K562 (cell line): ENCODE data around the gene RBM34. TPM values are rescaled to one million over a fixed set of nuclear protein-coding genes. Genes with fewer than 3 reads are reported as not detected.

Experiments used
- ATAC-seq: fragments of 200-7000 bp; cut with Tn5 transposase; 3 replicates; pipeline ENCODE4 v1.9.1; 2020; ENCODE audit warnings: moderate library complexity
- BruUV-seq: library from RNA; stranded (reverse); fragments of 400-500 nt; replicated peaks from 2 replicates; lab custom pipeline; 2021; lab: Mats Ljungman, UMichigan
- CTCF ChIA-PET: fragments of 300-600 bp; formaldehyde crosslinking; extraction: SDS; loops from one replicate; lab custom pipeline; 2021; ENCODE audit warnings: low intra/inter-chr PET ratio; lab: Yijun Ruan, JAX
- POLR2A ChIA-PET: fragments of 300-600, 350-650 bp; sonication (Branson Sonifier 250); formaldehyde crosslinking; extraction: SDS; loops from one replicate; lab custom pipeline; 2021; ENCODE audit warnings: antibody characterized with exemption, inconsistent platforms; lab: Yijun Ruan, JAX
- DNase-seq, 4 experiments: peaks; one replicate each; pipeline versions ENCODE4 v3.0.0 to v3.0.0-alpha.2; 2011 to 2018; ENCODE audit warnings: low spot score in 3 of 4, mixed read lengths in 3 of 4; ENCODE audit errors: extremely low read depth in 1 of 4
- FAIRE-seq: peaks from 2 replicates; lab custom pipeline; 2011; peaks lifted over from hg19 to GRCh38; lab: Jason Lieb, UNC
- H2AFZ ChIP-seq: 2 replicates; pipeline ENCODE4 v1.6.0; 2011; ENCODE audit warnings: low read depth, low read length, control low read depth, inconsistent platforms
- H3K27ac ChIP-seq: fragments of 200-600 bp; 3 replicates; pipeline ENCODE4 v1.8.0; 2011; ENCODE audit warnings: low read depth, mild to moderate bottlenecking, control low read depth, inconsistent platforms, low read length, moderate library complexity, mixed read lengths; ENCODE audit errors: extremely low read depth
- H3K27me3 ChIP-seq, 2 experiments: fragments of 300-600 bp in 1 of 2; 2 replicates in 1 of 2; 3 replicates in 1 of 2; pipeline versions ENCODE4 v1.6.0 to v1.8.0; 2011; ENCODE audit warnings: inconsistent platforms in 2 of 2, low read length in 2 of 2, mild to moderate bottlenecking in 1 of 2, mixed read lengths in 1 of 2, moderate library complexity in 1 of 2; ENCODE audit not compliant: control insufficient read depth in 2 of 2, insufficient read depth in 2 of 2
- H3K36me3 ChIP-seq: fragments of 300-600 bp; 3 replicates; pipeline ENCODE4 v1.8.0; 2011; ENCODE audit warnings: mild to moderate bottlenecking, low read length, inconsistent platforms; ENCODE audit not compliant: control insufficient read depth, insufficient read depth
- H3K4me1 ChIP-seq, 2 experiments: fragments of 200-600 bp in 1 of 2; replicated peaks in 1 of 2; 2 replicates in 1 of 2; 3 replicates in 1 of 2; pipeline versions ENCODE4 v1.5.1 to v1.8.0; 2011; ENCODE audit warnings: inconsistent platforms in 2 of 2, low read length in 2 of 2, mild to moderate bottlenecking in 1 of 2, mixed read lengths in 1 of 2, moderate library complexity in 1 of 2; ENCODE audit not compliant: control insufficient read depth in 2 of 2, insufficient read depth in 2 of 2
- H3K4me2 ChIP-seq: 2 replicates; pipeline ENCODE4 v1.6.1; 2011; ENCODE audit warnings: low read length, control low read depth, inconsistent platforms, mixed read lengths; ENCODE audit not compliant: insufficient read depth
- H3K4me3 ChIP-seq: fragments of 200-600 bp; sonication (generic), shearing (Covaris generic); 2 replicates; pipeline ENCODE4 v1.5.1; 2016; ENCODE audit warnings: control low read depth, inconsistent platforms
- H3K79me2 ChIP-seq: fragments of 200-600 bp; 3 replicates; pipeline ENCODE4 v1.8.0; 2011; ENCODE audit warnings: low read length, inconsistent platforms; ENCODE audit not compliant: control insufficient read depth, insufficient read depth
- H3K9ac ChIP-seq, 2 experiments: 2 replicates each; pipeline versions ENCODE4 v1.6.0 to v1.6.1; 2011; ENCODE audit warnings: low read depth in 2 of 2, low read length in 2 of 2, control low read depth in 1 of 2, inconsistent platforms in 1 of 2, mild to moderate bottlenecking in 1 of 2, mixed read lengths in 1 of 2; ENCODE audit not compliant: insufficient read depth in 1 of 2
- H3K9me1 ChIP-seq: one replicate; pipeline ENCODE4 v1.6.0; 2011; ENCODE audit warnings: inconsistent platforms, mild to moderate bottlenecking, low read length, moderate library complexity; ENCODE audit not compliant: control insufficient read depth, insufficient read depth
- H3K9me3 ChIP-seq: replicated peaks from 2 replicates; pipeline ENCODE4 v1.5.1; 2011; ENCODE audit warnings: low read depth, low read length, inconsistent platforms; ENCODE audit not compliant: control insufficient read depth, insufficient read depth
- H4K20me1 ChIP-seq: replicated peaks from 2 replicates; pipeline ENCODE4 v1.6.1; 2011; ENCODE audit warnings: low read length, inconsistent platforms, mixed read lengths; ENCODE audit not compliant: control insufficient read depth, insufficient read depth
- CBX3 ChIP-seq, 2 experiments: IDR thresholded peaks; 1 replicate in 1 of 2; 2 replicates in 1 of 2; pipeline ENCODE4 v1.6.1; 2012; ENCODE audit warnings: inconsistent platforms in 2 of 2, low read length in 2 of 2, borderline replicate concordance in 1 of 2, control low read depth in 1 of 2
- CEBPG ChIP-seq, 3 experiments: fragments of 200-800 bp in 1 of 3; sonication (Bioruptor generic) in 1 of 3; sonication (generic) in 1 of 3; formaldehyde crosslinking in 1 of 3; IDR thresholded peaks in 2 of 3; conservative IDR thresholded peaks in 1 of 3; 2 replicates each; pipeline versions ENCODE4 v1.6.1 to v1.8.0; 2016 to 2022; ENCODE audit warnings: missing compliant biosample characterization in 2 of 3, missing genetic modification characterization in 2 of 3, mild to moderate bottlenecking in 1 of 3, missing genetic modification reagents in 1 of 3
- CHCHD3 ChIP-seq: fragments of 250-450 bp; sonication (Bioruptor Pico); IDR thresholded peaks from 2 replicates; pipeline ENCODE4 v2.1.2; 2022; ENCODE audit warnings: mild to moderate bottlenecking
- CHD1 ChIP-seq: fragments of 200-600 bp; sonication (generic); IDR thresholded peaks from one replicate; pipeline ENCODE4 v1.6.1; 2012; ENCODE audit warnings: mild to moderate bottlenecking, moderate library complexity, low read length, inconsistent platforms
- FOXP1 ChIP-seq: sonication (generic); formaldehyde crosslinking; IDR thresholded peaks from 2 replicates; pipeline ENCODE4 v1.8.0; 2022; ENCODE audit warnings: mild to moderate bottlenecking, missing genetic modification reagents
- KHSRP ChIP-seq: fragments of 450-650 bp; IDR thresholded peaks from 2 replicates; pipeline ENCODE4 v1.6.1; 2017
- MAFG ChIP-seq: fragments of 450-650 bp; conservative IDR thresholded peaks from 2 replicates; pipeline ENCODE4 v1.6.1; 2016; ENCODE audit warnings: missing genetic modification characterization, missing compliant biosample characterization
- MCM3 ChIP-seq: fragments of 450-650 bp; IDR thresholded peaks from 2 replicates; pipeline ENCODE4 v1.6.1; 2016
- NCOR1 ChIP-seq: fragments of 450-650 bp; IDR thresholded peaks from 2 replicates; pipeline ENCODE4 v1.6.1; 2016; ENCODE audit warnings: mild to moderate bottlenecking, moderate library complexity
- POLR2A ChIP-seq: fragments of 450-650 bp; conservative IDR thresholded peaks from 2 replicates; pipeline ENCODE4 v1.6.1; 2016
- SRF ChIP-seq, 2 experiments: fragments of 250-450, 450-650 bp in 1 of 2; sonication (Bioruptor Pico) in 1 of 2; sonication (generic) in 1 of 2; formaldehyde crosslinking; IDR thresholded peaks; 2 replicates each; pipeline versions ENCODE4 v1.5.0 to v1.5.1; 2020 to 2022; ENCODE audit warnings: mild to moderate bottlenecking in 1 of 2, missing genetic modification reagents in 1 of 2
- SUPT5H ChIP-seq: fragments of 450-650 bp; IDR thresholded peaks from 2 replicates; pipeline ENCODE4 v1.6.1; 2016
- TAL1 ChIP-seq: fragments of 450-650 bp; IDR thresholded peaks from 2 replicates; pipeline ENCODE4 v1.6.1; 2016; ENCODE audit warnings: mild to moderate bottlenecking
- THAP12 ChIP-seq: fragments of 250-450 bp; sonication (Bioruptor Pico); IDR thresholded peaks from 2 replicates; pipeline ENCODE4 v1.9.0; 2021; ENCODE audit warnings: mild to moderate bottlenecking, inconsistent platforms
- ZBTB7A ChIP-seq: IDR thresholded peaks from 2 replicates; pipeline ENCODE4 v1.6.1; 2011; ENCODE audit warnings: low read depth, mild to moderate bottlenecking, low read length, moderate library complexity, borderline replicate concordance; ENCODE audit not compliant: control insufficient read depth
- ZNF146 ChIP-seq: IDR thresholded peaks from one replicate; pipeline ENCODE4 v1.6.1; 2018; ENCODE audit warnings: missing compliant biosample characterization; ENCODE audit not compliant: unreplicated experiment
- ZNF224 ChIP-seq: sonication (generic); formaldehyde crosslinking; IDR thresholded peaks from 2 replicates; pipeline ENCODE4 v1.8.0; 2022; ENCODE audit warnings: mild to moderate bottlenecking, missing genetic modification reagents
- WGBS: fragments of 100-300 bp; shearing (Covaris generic); methylation state at CpG from one replicate; pipeline ENCODE4 v1.1.6; 2016; ENCODE audit warnings: low coverage, mixed read lengths; ENCODE audit not compliant: insufficient coverage; ENCODE audit errors: missing lambda C conversion rate; 5-methylcytosine and 5-hydroxymethylcytosine counted together
- in situ Hi-C: fragments of 300-500 bp; cut with MboI; formaldehyde crosslinking; loops from 4 replicates; pipeline ENCODE4 v1.15.0; 2018; ENCODE audit warnings: inconsistent platforms, mixed read lengths
- intact Hi-C: fragments of 100-400 bp; cut with micrococcal nuclease; formaldehyde crosslinking; loops from 2 replicates; pipeline ENCODE4 v1.14.2; 2022
- polyA plus RNA-seq, 8 experiments: library from polyadenylated mRNA; depleted of rRNA in 4 of 8; stranded (reverse) in 5 of 8; unstranded in 3 of 8; fragments of >200 nt; fragmentation: Nextera tagmentation in 2 of 8; fragmentation: Illumina TruSeq in 1 of 8; extraction: Ambion mirVana in 2 of 8; extraction: Trizol in 1 of 8; gene quantifications; 2 replicates each; pipeline versions ENCODE4 v1.2.1 to v1.2.3, GENCODE V29; 2011 to 2014; ENCODE audit warnings: inconsistent platforms in 1 of 8, missing spikeins in 1 of 8
- total RNA-seq, 7 experiments: library from RNA; depleted of rRNA in 6 of 7; stranded (reverse); fragments of >200 nt in 6 of 7; fragmentation: Illumina TruSeq in 2 of 7; extraction: Trizol in 2 of 7; gene quantifications; 2 replicates each; pipeline versions ENCODE4 v1.2.1 to v1.2.3, GENCODE V29; 2011 to 2021; ENCODE audit warnings: low replicate concordance in 1 of 7
- TF ChIP-seq, protein P1 (sequence below): fragments of 450-650 bp; IDR thresholded peaks from 2 replicates; pipeline ENCODE4 v1.6.1; 2016
- TF ChIP-seq, protein P2 (sequence below): sonication (generic); formaldehyde crosslinking; IDR thresholded peaks from 2 replicates; pipeline ENCODE4 v1.8.1; 2023; ENCODE audit warnings: mild to moderate bottlenecking, missing genetic modification reagents

The RBM34 gene
- total and polyA plus RNA-seq, 9 of the 15 experiments (the other 6 are each of a cell fraction or from before 2014, with no cell fraction given), result 64.0 to 178 (median 124) TPM

DNA sequence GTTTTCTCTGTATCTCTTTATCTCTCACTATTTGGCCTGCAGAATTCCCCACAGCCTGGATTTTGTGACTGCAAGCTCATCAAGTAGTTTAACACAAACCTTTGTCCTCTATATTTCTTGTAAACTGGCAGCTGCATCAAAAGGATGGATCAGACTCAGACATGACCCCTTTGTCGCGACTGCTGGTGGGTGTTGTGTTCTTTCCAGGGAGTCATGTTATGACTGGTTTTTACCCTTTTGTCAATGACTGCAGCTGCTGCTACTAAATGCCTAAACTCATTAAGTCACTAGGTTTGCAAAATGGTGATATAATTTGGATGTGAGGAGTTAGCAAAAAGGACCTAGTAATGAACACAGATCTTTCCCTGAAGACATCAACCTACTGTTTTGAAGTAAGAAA, 22.2 kb downstream of the RBM34 start:
- DNase-seq (no peak), ATAC-seq (no peak), FAIRE-seq (no peak)
- no peak overlapping the region for H3K4me2 ChIP-seq
- H3K9me1 ChIP-seq, result no peaks in the 10 kb centered on the region
- no TSS peak for BruUV-seq
- CTCF ChIA-PET, result no interaction called here
- no peak for TF ChIP-seq TAL1
- TF ChIP-seq CBX3 (IDR thresholded peaks at IDR 0.05; ENCODE audit: borderline replicate concordance in 1 of 2, low read length in 2 of 2), result no peak
- TF ChIP-seq THAP12 (CRISPR knock-in tag), result no peak
- no peak for TF ChIP-seq SUPT5H
- TF ChIP-seq, protein P1, sequence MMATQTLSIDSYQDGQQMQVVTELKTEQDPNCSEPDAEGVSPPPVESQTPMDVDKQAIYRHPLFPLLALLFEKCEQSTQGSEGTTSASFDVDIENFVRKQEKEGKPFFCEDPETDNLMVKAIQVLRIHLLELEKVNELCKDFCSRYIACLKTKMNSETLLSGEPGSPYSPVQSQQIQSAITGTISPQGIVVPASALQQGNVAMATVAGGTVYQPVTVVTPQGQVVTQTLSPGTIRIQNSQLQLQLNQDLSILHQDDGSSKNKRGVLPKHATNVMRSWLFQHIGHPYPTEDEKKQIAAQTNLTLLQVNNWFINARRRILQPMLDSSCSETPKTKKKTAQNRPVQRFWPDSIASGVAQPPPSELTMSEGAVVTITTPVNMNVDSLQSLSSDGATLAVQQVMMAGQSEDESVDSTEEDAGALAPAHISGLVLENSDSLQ, result no peak
- TF ChIP-seq CEBPG (CRISPR knock-in tag; IDR thresholded peaks at IDR 0.05), result no peak
- TF ChIP-seq CEBPG (tag; conservative IDR thresholded peaks at IDR 0.05 in 1 of 2, IDR thresholded peaks at IDR 0.05 in 1 of 2), result no peak
- TF ChIP-seq CHCHD3 (CRISPR knock-in tag), result no peak
- TF ChIP-seq NCOR1, result no peak
- TF ChIP-seq KHSRP, result no peak
- TF ChIP-seq CHD1, result no peak
- TF ChIP-seq FOXP1, result no peak
- TF ChIP-seq ZNF146, result no peak
- no peak for TF ChIP-seq POLR2A
- no peak for TF ChIP-seq ZNF224
- TF ChIP-seq MCM3, result no peak
- TF ChIP-seq, protein P2, sequence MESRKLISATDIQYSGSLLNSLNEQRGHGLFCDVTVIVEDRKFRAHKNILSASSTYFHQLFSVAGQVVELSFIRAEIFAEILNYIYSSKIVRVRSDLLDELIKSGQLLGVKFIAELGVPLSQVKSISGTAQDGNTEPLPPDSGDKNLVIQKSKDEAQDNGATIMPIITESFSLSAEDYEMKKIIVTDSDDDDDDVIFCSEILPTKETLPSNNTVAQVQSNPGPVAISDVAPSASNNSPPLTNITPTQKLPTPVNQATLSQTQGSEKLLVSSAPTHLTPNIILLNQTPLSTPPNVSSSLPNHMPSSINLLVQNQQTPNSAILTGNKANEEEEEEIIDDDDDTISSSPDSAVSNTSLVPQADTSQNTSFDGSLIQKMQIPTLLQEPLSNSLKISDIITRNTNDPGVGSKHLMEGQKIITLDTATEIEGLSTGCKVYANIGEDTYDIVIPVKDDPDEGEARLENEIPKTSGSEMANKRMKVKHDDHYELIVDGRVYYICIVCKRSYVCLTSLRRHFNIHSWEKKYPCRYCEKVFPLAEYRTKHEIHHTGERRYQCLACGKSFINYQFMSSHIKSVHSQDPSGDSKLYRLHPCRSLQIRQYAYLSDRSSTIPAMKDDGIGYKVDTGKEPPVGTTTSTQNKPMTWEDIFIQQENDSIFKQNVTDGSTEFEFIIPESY, result no peak
- no peak for TF ChIP-seq ZBTB7A
- no peak for TF ChIP-seq MAFG (tag)
- TF ChIP-seq SRF (CRISPR knock-in tag; IDR thresholded peaks at IDR 0.05), result no peak
- no peak overlapping the region for H3K27ac ChIP-seq
- in situ Hi-C loops (no loop called here), intact Hi-C loops (no loop called here)
- peaks cover 80% of the 10 kb centered on the region for H3K36me3 ChIP-seq
- H2AFZ ChIP-seq, result no peak overlapping the region
- 90% methylated on average over 2 of the region's 2 CpGs for WGBS
- H3K79me2 ChIP-seq, result peaks cover 5% of the 10 kb centered on the region; the same call in 2 of the 3 replicates
- H3K4me3 ChIP-seq, result no peak overlapping the region
- no peaks in the 10 kb centered on the region for H3K4me1 ChIP-seq
- POLR2A ChIA-PET, result interaction anchor here (0.7 to 3.8 kb wide), 5 partner anchors 9 to 483 kb away, joined by 3 to 20 read pairs (median 3); partner anchors contain the start of genes RBM34 and TOMM20
- H4K20me1 ChIP-seq, result no peaks in the 10 kb centered on the region
- H3K27me3 ChIP-seq, result no peaks in the 10 kb centered on the region
- no peak overlapping the region for H3K9ac ChIP-seq
- 0 out of 2 replicates have a peak, but pooled peaks cover 2% of the 10 kb centered on the region for H3K9me3 ChIP-seq
